A549 (cell line): Measurements from ENCODE around the gene KIAA1614. TPM values are rescaled to one million over a fixed set of nuclear protein-coding genes. Genes with fewer than 3 reads are reported as not detected.

Experiments used
- ATAC-seq, 2 experiments: fragments of 200-7000 bp in 1 of 2; fragments of >200 bp in 1 of 2; cut with Nextera tagmentation in 1 of 2; cut with Tn5 transposase in 1 of 2; 3 replicates each; pipeline versions ENCODE4 v1.8.0 to v1.9.1; 2018 to 2020; ENCODE audit warnings: mild to moderate bottlenecking in 1 of 2, moderate library complexity in 1 of 2
- CTCF ChIA-PET: fragments of 300-600 bp; sonication (Branson Sonifier 250); formaldehyde crosslinking; extraction: SDS; loops from one replicate; lab custom pipeline; 2021; ENCODE audit warnings: antibody characterized with exemption, inconsistent platforms; lab: Yijun Ruan, JAX
- POLR2A ChIA-PET: fragments of 350-600 bp; formaldehyde crosslinking; extraction: SDS; loops from one replicate; lab custom pipeline; 2021; ENCODE audit warnings: antibody characterized with exemption, inconsistent platforms; lab: Yijun Ruan, JAX
- DNase-seq, 2 experiments: peaks; one replicate each; pipeline versions ENCODE4 v3.0.0 to v3.0.0-alpha.2; 2011 to 2016; ENCODE audit warnings: low read depth in 1 of 2, low spot score in 1 of 2
- FAIRE-seq: peaks from 2 replicates; lab custom pipeline; 2011; peaks lifted over from hg19 to GRCh38; lab: Jason Lieb, UNC
- H3K27ac ChIP-seq, 2 experiments: fragments of >200 bp; sonication (Bioruptor Twin); formaldehyde crosslinking; 3 replicates each; pipeline ENCODE4 v1.5.1; 2016 to 2017
- H3K4me1 ChIP-seq: fragments of >200 bp; sonication (Bioruptor Twin); formaldehyde crosslinking; 3 replicates; pipeline ENCODE4 v1.6.1; 2016
- H3K4me2 ChIP-seq: fragments of >200 bp; sonication (Bioruptor Twin); formaldehyde crosslinking; 3 replicates; pipeline ENCODE4 v1.6.1; 2016
- H3K4me3 ChIP-seq: fragments of >200 bp; sonication (Bioruptor Twin); formaldehyde crosslinking; 3 replicates; pipeline ENCODE4 v1.5.1; 2016
- H3K9me3 ChIP-seq: fragments of >200 bp; sonication (Bioruptor Twin); formaldehyde crosslinking; 3 replicates; pipeline ENCODE4 v1.6.1; 2016
- CBX2 ChIP-seq: fragments of 200-600 bp; sonication (generic); IDR thresholded peaks from 2 replicates; pipeline ENCODE4 v1.6.1; 2016; ENCODE audit warnings: low read depth, mild to moderate bottlenecking, borderline replicate concordance
- CHD4 ChIP-seq: fragments of 200-600 bp; sonication (generic); IDR thresholded peaks from 2 replicates; pipeline ENCODE4 v1.6.1; 2016; ENCODE audit warnings: antibody characterized with exemption, mild to moderate bottlenecking, borderline replicate concordance
- ESRRA ChIP-seq: fragments of 150-350 bp; IDR thresholded peaks from 2 replicates; pipeline ENCODE4 v1.6.1; 2014; ENCODE audit warnings: mild to moderate bottlenecking, low read length, borderline replicate concordance
- KDM5A ChIP-seq: fragments of 200-600 bp; sonication (generic); IDR thresholded peaks from 2 replicates; pipeline ENCODE4 v1.6.1; 2016; ENCODE audit warnings: antibody characterized with exemption, mild to moderate bottlenecking
- NPAS2 ChIP-seq: fragments of 250-450 bp; sonication (Bioruptor Pico); IDR thresholded peaks from 2 replicates; pipeline ENCODE4 v1.8.0; 2022; ENCODE audit warnings: mild to moderate bottlenecking, moderate library complexity, borderline replicate concordance
- NR3C1 ChIP-seq: fragments of >200 bp; sonication (Bioruptor Twin); formaldehyde crosslinking; IDR thresholded peaks from 3 replicates; pipeline ENCODE4 v1.6.1; 2017
- POLR2AphosphoS2 ChIP-seq: conservative IDR thresholded peaks from 2 replicates; pipeline ENCODE4 v1.6.1; 2012; ENCODE audit warnings: low read length, improper control_type of control experiment, inconsistent platforms
- RAD21 ChIP-seq, 2 experiments: fragments of >200 bp in 1 of 2; sonication (Bioruptor Twin) in 1 of 2; formaldehyde crosslinking in 1 of 2; IDR thresholded peaks in 1 of 2; conservative IDR thresholded peaks in 1 of 2; 2 replicates in 1 of 2; 3 replicates in 1 of 2; pipeline ENCODE4 v1.6.1; 2012 to 2018; ENCODE audit warnings: inconsistent platforms in 1 of 2
- RCOR1 ChIP-seq: fragments of 150-350 bp; IDR thresholded peaks from 2 replicates; pipeline ENCODE4 v1.6.1; 2014; ENCODE audit warnings: antibody characterized with exemption, low read length, low read depth
- RNF2 ChIP-seq: fragments of 200-600 bp; sonication (generic); IDR thresholded peaks from 2 replicates; pipeline ENCODE4 v1.6.1; 2016; ENCODE audit warnings: low read depth, mild to moderate bottlenecking, antibody characterized with exemption, moderate library complexity, borderline replicate concordance
- WGBS: methylation state at CpG from one replicate; pipeline ENCODE4 v1.1.6; 2017; ENCODE audit errors: missing lambda C conversion rate; 5-methylcytosine and 5-hydroxymethylcytosine counted together
- polyA plus RNA-seq, 4 experiments: library from polyadenylated mRNA; depleted of rRNA in 3 of 4; stranded (reverse); fragments of >200 nt; fragmentation: RNase III in 1 of 4; extraction: RNeasy Plus Mini Kit Qiagen cat#74134 plus additional on column Dnase treatment in 1 of 4; gene quantifications; 2 replicates in 3 of 4; 3 replicates in 1 of 4; pipeline ENCODE4 v1.2.3, GENCODE V29; 2011 to 2017
- TF ChIP-seq, protein P1 (sequence below): fragments of 150-350 bp; IDR thresholded peaks from 2 replicates; pipeline ENCODE4 v1.6.1; 2014; ENCODE audit warnings: low read depth, mild to moderate bottlenecking, low read length
- TF ChIP-seq, protein P2 (sequence below): fragments of >200 bp; sonication (Bioruptor Twin); formaldehyde crosslinking; IDR thresholded peaks from 3 replicates; pipeline ENCODE4 v1.6.1; 2016
- TF ChIP-seq, protein P3 (sequence below): fragments of >200 bp; sonication (Bioruptor Twin); formaldehyde crosslinking; IDR thresholded peaks from 3 replicates; pipeline ENCODE4 v1.5.1; 2016
- TF ChIP-seq, protein P4 (sequence below): fragments of 250-450 bp; sonication (Bioruptor Pico); IDR thresholded peaks from 2 replicates; pipeline ENCODE4 v1.5.0; 2020; ENCODE audit warnings: low read depth, mild to moderate bottlenecking, moderate library complexity
- TF ChIP-seq, protein P5 (sequence below): fragments of 450-650 bp; IDR thresholded peaks from 2 replicates; pipeline ENCODE4 v1.6.1; 2014; ENCODE audit warnings: antibody characterized with exemption
- TF ChIP-seq, protein P6 (sequence below): fragments of 200-600 bp; sonication (generic); IDR thresholded peaks from 2 replicates; pipeline ENCODE4 v1.6.1; 2016; ENCODE audit warnings: antibody characterized with exemption, mild to moderate bottlenecking, moderate library complexity
- TF ChIP-seq, protein P7 (sequence below): fragments of 250-450 bp; sonication (Bioruptor Pico); IDR thresholded peaks from 2 replicates; pipeline ENCODE4 v1.5.0; 2021; ENCODE audit warnings: mild to moderate bottlenecking, moderate library complexity, borderline replicate concordance

The KIAA1614 gene
- polyA plus RNA-seq, 2 of the 4 experiments (the other 2 are of a cell fraction), result 0.25 to 0.84 TPM

DNA sequence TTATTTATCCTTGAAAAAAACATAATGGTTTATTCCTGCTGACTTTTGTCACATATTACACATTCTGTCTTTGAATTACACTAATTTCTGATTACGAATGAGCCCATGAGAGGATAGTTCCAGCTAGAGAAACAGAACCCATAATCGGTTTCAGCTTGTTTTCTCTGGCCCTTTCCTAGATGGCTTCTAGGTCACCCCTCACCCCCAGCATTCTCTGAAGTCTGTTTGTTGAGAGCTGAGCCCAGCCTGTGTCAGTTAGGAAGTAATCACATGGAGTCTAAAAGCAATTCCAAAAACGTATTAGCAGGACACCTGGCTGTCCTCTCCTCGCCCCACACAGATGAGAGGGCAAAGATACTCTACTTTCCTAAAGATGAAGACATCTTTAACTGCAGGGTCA lies 48.9 kb downstream of the KIAA1614 start:
- ChIA-PET CTCF (interaction anchor here (1.1 to 1.7 kb wide), 3 partner anchors 13 to 189 kb away, joined by 3 to 10 read pairs (median 6); no protein-coding TSS in a partner anchor), POLR2A (no interaction called here)
- no peaks in the 10 kb centered on the region for H3K9me3 ChIP-seq
- H3K4me1 ChIP-seq, result no peaks in the 10 kb centered on the region
- H3K4me2 ChIP-seq, result no peak overlapping the region
- no peak for ATAC-seq
- no peak for FAIRE-seq
- no peak overlapping the region for H3K27ac ChIP-seq
- TF ChIP-seq CBX2 (no peak), NPAS2 (CRISPR knock-in tag) (no peak), KDM5A (no peak)
- TF ChIP-seq, protein P1, sequence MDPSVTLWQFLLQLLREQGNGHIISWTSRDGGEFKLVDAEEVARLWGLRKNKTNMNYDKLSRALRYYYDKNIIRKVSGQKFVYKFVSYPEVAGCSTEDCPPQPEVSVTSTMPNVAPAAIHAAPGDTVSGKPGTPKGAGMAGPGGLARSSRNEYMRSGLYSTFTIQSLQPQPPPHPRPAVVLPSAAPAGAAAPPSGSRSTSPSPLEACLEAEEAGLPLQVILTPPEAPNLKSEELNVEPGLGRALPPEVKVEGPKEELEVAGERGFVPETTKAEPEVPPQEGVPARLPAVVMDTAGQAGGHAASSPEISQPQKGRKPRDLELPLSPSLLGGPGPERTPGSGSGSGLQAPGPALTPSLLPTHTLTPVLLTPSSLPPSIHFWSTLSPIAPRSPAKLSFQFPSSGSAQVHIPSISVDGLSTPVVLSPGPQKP, result no peak
- TF ChIP-seq, protein P2, sequence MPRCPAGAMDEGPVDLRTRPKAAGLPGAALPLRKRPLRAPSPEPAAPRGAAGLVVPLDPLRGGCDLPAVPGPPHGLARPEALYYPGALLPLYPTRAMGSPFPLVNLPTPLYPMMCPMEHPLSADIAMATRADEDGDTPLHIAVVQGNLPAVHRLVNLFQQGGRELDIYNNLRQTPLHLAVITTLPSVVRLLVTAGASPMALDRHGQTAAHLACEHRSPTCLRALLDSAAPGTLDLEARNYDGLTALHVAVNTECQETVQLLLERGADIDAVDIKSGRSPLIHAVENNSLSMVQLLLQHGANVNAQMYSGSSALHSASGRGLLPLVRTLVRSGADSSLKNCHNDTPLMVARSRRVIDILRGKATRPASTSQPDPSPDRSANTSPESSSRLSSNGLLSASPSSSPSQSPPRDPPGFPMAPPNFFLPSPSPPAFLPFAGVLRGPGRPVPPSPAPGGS, result no peak
- WGBS, result 83% methylated on average over 4 of the region's 4 CpGs
- no peak overlapping the region for H3K4me3 ChIP-seq
- no peak for DNase-seq

DNA sequence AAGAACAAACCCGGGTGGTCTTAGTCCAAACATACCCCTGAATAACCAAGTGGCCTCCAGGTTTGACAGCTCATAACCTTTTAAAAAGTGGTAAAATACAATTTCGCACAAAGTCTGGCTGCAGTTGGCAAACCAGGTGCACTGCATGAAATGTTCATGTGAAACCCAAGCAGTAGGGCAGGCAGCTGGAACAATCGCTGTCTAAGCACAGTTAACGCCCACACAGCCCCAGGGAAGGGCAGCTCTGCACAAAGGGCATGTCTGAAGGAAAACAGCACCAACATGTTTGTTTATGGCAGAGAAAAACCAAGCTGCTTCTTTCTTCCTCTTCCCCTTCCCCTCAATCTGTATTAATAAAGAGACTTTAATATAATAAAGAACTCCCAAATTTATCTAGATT lies 49.5 kb downstream of the KIAA1614 start:
- CTCF ChIA-PET, result interaction anchor here (1.1 to 1.7 kb wide), 3 partner anchors 14 to 188 kb away, joined by 3 to 10 read pairs (median 6); no protein-coding TSS in a partner anchor
- WGBS, result 97% methylated on average over 4 of the region's 4 CpGs
- H3K27ac ChIP-seq, result no peak overlapping the region
- ATAC-seq (no peak), FAIRE-seq (no peak), DNase-seq (no peak)
- H3K4me1 ChIP-seq, result no peaks in the 10 kb centered on the region
- H3K4me2 ChIP-seq, result no peak overlapping the region
- POLR2A ChIA-PET, result no interaction called here
- H3K4me3 ChIP-seq, result no peak overlapping the region
- TF ChIP-seq, protein P3, sequence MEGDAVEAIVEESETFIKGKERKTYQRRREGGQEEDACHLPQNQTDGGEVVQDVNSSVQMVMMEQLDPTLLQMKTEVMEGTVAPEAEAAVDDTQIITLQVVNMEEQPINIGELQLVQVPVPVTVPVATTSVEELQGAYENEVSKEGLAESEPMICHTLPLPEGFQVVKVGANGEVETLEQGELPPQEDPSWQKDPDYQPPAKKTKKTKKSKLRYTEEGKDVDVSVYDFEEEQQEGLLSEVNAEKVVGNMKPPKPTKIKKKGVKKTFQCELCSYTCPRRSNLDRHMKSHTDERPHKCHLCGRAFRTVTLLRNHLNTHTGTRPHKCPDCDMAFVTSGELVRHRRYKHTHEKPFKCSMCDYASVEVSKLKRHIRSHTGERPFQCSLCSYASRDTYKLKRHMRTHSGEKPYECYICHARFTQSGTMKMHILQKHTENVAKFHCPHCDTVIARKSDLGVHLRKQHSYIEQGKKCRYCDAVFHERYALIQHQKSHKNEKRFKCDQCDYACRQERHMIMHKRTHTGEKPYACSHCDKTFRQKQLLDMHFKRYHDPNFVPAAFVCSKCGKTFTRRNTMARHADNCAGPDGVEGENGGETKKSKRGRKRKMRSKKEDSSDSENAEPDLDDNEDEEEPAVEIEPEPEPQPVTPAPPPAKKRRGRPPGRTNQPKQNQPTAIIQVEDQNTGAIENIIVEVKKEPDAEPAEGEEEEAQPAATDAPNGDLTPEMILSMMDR, result no peak
- TF ChIP-seq CHD4 (no peak), NPAS2 (CRISPR knock-in tag) (no peak), RCOR1 (no peak), ESRRA (no peak), NR3C1 (no peak), RAD21 (conservative IDR thresholded peaks at IDR 0.05 in 1 of 2, IDR thresholded peaks at IDR 0.05 in 1 of 2) (no peak), POLR2AphosphoS2 (no peak), CBX2 (no peak), RNF2 (no peak)
- TF ChIP-seq, protein P4, sequence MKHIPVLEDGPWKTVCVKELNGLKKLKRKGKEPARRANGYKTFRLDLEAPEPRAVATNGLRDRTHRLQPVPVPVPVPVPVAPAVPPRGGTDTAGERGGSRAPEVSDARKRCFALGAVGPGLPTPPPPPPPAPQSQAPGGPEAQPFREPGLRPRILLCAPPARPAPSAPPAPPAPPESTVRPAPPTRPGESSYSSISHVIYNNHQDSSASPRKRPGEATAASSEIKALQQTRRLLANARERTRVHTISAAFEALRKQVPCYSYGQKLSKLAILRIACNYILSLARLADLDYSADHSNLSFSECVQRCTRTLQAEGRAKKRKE (CRISPR knock-in tag), result no peak
- TF ChIP-seq, protein P5, sequence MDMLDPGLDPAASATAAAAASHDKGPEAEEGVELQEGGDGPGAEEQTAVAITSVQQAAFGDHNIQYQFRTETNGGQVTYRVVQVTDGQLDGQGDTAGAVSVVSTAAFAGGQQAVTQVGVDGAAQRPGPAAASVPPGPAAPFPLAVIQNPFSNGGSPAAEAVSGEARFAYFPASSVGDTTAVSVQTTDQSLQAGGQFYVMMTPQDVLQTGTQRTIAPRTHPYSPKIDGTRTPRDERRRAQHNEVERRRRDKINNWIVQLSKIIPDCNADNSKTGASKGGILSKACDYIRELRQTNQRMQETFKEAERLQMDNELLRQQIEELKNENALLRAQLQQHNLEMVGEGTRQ, result no peak
- TF ChIP-seq, protein P6, sequence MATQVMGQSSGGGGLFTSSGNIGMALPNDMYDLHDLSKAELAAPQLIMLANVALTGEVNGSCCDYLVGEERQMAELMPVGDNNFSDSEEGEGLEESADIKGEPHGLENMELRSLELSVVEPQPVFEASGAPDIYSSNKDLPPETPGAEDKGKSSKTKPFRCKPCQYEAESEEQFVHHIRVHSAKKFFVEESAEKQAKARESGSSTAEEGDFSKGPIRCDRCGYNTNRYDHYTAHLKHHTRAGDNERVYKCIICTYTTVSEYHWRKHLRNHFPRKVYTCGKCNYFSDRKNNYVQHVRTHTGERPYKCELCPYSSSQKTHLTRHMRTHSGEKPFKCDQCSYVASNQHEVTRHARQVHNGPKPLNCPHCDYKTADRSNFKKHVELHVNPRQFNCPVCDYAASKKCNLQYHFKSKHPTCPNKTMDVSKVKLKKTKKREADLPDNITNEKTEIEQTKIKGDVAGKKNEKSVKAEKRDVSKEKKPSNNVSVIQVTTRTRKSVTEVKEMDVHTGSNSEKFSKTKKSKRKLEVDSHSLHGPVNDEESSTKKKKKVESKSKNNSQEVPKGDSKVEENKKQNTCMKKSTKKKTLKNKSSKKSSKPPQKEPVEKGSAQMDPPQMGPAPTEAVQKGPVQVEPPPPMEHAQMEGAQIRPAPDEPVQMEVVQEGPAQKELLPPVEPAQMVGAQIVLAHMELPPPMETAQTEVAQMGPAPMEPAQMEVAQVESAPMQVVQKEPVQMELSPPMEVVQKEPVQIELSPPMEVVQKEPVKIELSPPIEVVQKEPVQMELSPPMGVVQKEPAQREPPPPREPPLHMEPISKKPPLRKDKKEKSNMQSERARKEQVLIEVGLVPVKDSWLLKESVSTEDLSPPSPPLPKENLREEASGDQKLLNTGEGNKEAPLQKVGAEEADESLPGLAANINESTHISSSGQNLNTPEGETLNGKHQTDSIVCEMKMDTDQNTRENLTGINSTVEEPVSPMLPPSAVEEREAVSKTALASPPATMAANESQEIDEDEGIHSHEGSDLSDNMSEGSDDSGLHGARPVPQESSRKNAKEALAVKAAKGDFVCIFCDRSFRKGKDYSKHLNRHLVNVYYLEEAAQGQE, result no peak
- TF ChIP-seq, protein P7, sequence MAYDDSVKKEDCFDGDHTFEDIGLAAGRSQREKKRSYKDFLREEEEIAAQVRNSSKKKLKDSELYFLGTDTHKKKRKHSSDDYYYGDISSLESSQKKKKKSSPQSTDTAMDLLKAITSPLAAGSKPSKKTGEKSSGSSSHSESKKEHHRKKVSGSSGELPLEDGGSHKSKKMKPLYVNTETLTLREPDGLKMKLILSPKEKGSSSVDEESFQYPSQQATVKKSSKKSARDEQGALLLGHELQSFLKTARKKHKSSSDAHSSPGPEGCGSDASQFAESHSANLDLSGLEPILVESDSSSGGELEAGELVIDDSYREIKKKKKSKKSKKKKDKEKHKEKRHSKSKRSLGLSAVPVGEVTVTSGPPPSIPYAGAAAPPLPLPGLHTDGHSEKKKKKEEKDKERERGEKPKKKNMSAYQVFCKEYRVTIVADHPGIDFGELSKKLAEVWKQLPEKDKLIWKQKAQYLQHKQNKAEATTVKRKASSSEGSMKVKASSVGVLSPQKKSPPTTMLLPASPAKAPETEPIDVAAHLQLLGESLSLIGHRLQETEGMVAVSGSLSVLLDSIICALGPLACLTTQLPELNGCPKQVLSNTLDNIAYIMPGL, result no peak
- H3K9me3 ChIP-seq, result no peaks in the 10 kb centered on the region
